Gastroesophageal sphincter (tissue), 3 donors: ENCODE measurements around the gene TTC9C.

Experiments used
- EP300 ChIP-seq: sonication (generic); formaldehyde crosslinking; IDR thresholded peaks from one replicate; pipeline ENCODE4 v1.6.1; 2017; ENCODE audit warnings: antibody characterized with exemption, mild to moderate bottlenecking
- POLR2A ChIP-seq, 2 donors: fragments of 450-650 bp; IDR thresholded peaks; one replicate each; pipeline ENCODE4 v1.6.1; 2017; ENCODE audit warnings: antibody characterized with exemption in 2 of 2, mild to moderate bottlenecking in 2 of 2, moderate library complexity in 1 of 2
- TF ChIP-seq, protein P1 (sequence below), 4 experiments: fragments of 200-600 bp in 2 of 4; fragments of 450-650 bp in 2 of 4; sonication (generic) in 1 of 4; IDR thresholded peaks; one replicate each; pipeline ENCODE4 v1.5.1; 2017 to 2019; ENCODE audit warnings: antibody characterized with exemption in 4 of 4, mild to moderate bottlenecking in 2 of 4, moderate library complexity in 2 of 4

DNA sequence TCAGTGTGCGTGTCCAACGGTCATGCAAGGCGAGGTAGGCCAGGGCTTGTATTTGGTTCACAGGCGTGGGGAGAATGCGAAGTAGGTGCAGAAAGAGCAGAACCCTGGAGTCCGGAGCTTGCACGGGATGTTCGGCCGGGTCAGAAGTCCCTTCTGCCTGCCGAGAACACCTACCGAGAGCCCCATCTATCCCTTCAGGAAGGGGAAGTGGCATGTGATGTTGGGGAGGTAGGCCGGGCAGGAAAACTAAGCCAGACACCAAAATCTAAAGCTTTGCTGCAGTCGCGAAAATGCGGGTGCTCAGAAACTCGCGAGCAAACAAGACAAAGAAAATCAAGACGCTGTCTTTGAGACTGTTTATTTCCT, 42.5 kb downstream of the TTC9C start:
- TF ChIP-seq, protein P1, sequence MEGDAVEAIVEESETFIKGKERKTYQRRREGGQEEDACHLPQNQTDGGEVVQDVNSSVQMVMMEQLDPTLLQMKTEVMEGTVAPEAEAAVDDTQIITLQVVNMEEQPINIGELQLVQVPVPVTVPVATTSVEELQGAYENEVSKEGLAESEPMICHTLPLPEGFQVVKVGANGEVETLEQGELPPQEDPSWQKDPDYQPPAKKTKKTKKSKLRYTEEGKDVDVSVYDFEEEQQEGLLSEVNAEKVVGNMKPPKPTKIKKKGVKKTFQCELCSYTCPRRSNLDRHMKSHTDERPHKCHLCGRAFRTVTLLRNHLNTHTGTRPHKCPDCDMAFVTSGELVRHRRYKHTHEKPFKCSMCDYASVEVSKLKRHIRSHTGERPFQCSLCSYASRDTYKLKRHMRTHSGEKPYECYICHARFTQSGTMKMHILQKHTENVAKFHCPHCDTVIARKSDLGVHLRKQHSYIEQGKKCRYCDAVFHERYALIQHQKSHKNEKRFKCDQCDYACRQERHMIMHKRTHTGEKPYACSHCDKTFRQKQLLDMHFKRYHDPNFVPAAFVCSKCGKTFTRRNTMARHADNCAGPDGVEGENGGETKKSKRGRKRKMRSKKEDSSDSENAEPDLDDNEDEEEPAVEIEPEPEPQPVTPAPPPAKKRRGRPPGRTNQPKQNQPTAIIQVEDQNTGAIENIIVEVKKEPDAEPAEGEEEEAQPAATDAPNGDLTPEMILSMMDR (IDR thresholded peaks at IDR 0.05), result no peak
- TF ChIP-seq POLR2A (IDR thresholded peaks at IDR 0.05) (no peak), EP300 (no peak)
